Neural cell (in vitro differentiated cells): ENCODE data around the gene MGME1.

ENCODE experiments used
- CTCF ChIP-seq: fragments of 450-650 bp; IDR thresholded peaks from 2 replicates; pipeline ENCODE4 v1.5.1; 2014; ENCODE audit warnings: antibody characterized with exemption, mild to moderate bottlenecking, moderate library complexity; ENCODE audit not compliant: poor library complexity, severe bottlenecking
- POLR2AphosphoS5 ChIP-seq: IDR thresholded peaks from 2 replicates; pipeline ENCODE4 v1.6.1; 2012
- RAD21 ChIP-seq: fragments of 450-650 bp; conservative IDR thresholded peaks from 2 replicates; pipeline ENCODE4 v1.6.1; 2014; ENCODE audit warnings: antibody characterized with exemption, mild to moderate bottlenecking, moderate library complexity

GRCh38 chr20:17964632-17965031 lies 4.2 kb upstream of the MGME1 start:
- TF ChIP-seq POLR2AphosphoS5 (no peak), CTCF (no peak), RAD21 (no peak)
